ENCODE data around the gene CPNE4.

CPNE4 gene

DNA sequence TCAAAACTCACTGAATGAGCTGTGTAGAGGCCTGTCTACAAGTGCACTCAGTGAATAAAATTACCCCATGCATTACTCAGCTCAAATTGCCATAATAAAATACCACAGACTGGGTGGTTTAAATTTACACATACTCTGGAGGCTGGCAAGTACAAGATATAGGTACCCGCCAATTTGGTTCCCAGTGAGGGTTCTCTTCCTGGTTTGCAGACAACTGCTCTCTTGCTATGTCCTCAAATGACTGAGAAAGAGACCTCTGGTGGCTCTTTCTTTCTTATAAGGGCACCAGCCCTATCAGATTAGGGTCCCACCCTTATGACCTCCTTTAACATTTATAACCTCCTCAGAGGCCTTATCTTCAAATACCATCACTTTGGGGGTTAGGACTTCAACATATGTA is 237.0 kb downstream of the CPNE4 start:
- DNase-seq (ENCODE audit: low spot score): no peak

DNA sequence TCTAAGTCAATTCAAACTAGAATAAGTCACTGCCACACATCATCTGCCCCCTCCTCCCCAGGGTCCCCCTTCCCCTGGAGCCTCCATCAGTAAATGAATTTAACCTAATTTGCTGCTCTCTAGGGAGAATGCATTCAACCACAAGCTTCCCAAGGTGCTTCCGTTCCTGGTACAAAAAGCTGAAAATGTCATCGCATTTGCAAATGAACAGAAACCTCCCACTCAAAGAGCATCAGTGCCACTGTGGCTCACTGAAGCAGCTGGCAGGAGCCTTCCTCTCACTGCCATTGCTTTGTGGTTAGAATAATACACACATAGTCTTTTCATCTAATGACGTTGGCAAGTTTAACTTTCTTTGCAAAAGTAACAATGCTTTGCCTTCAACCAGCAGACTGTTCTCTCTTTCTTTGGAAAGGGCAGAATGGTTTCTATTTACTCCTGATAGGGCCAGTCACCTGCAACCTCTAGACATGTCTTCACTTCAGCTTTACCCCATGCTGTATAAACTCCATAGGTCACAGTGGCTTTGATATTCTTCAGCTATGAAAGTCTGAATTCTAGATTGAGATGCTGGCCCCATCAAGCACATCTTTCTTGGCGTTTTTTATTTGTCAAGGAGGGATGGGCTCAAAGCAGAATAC is 238.1 kb downstream of the CPNE4 start:
- DNase-seq (ENCODE audit: low spot score): peak; percentile 56

GRCh38 chr3:131796111-131796510 is 238.7 kb downstream of the CPNE4 start:
- DNase-seq (ENCODE audit: low spot score): no peak

GRCh38 chr3:131795390-131796090 is 239.3 kb downstream of the CPNE4 start:
- no peak for DNase-seq (ENCODE audit: low spot score)

DNA sequence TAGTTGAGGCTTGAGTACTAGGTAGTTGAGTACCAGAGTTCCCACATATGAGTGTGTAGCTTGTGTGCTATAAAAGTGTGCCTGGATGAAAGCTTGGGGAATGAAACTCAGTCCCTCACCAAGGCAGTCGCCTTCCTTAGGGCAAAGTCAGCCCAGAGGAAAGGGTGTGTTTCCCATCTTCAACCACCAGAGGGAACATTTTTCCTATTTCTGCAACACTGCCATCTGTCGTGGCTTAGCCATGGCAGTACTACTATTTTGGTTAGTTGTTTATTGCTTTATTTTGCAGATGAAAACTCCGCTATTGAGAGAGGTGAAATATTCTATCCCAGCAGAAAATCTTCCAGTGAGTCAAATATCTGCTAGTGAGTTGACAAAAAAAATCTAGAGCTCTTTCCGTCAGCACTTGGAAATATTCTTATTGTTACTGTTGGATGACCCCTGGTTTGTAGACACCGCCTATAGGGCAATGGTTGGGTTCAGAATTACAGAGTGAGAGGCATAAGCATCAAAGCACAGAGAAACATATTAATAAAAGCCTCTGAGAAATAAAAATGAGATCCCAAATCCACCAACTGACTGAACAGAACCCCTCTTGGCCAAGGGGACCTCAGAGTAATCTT is 239.9 kb downstream of the CPNE4 start:
- peak; percentile 62 for DNase-seq (ENCODE audit: low spot score)

DNA sequence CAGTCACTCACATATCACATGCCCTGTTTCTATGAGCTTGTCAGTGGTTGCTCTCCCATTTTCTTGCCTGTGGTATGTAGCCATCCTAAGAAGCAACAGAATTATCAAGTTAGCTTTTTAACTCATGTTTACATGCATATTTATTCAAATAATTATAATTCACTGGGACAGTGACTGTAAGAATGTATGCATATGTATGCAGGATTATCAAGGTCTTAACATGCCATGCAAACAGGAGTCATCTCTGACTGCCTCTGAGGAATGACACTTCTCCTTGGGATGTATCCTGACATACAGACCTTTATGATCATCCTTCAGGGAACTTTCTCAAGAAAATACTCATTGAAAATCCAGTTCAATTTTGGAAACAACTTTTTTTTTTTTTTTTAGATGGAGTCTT is 240.9 kb downstream of the CPNE4 start:
- no peak for DNase-seq (ENCODE audit: low spot score)

GRCh38 chr3:131789188-131789587 is 245.6 kb downstream of the CPNE4 start:
- no peak for DNase-seq (ENCODE audit: low spot score)

DNA sequence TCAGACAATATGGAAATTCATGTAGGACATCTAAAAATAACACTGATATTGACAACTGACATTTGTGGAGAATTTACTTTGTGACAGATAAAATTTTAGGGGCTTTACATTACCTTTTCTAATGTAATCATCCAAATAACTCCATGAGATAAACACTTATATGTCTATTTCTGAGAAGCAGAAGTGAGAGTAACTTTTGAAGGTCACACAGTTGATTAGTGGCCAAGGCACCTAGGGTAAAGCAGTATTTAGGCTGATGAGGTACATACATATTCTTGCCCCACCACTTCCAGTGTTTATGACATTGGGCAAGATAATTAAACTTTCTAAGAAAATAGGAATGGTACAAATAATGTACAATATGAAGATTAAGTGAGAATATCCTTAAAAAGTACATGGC is 248.4 kb downstream of the CPNE4 start:
- no peak for DNase-seq (ENCODE audit: low spot score)

GRCh38 chr3:131782751-131783150 is 252.1 kb downstream of the CPNE4 start:
- DNase-seq (ENCODE audit: low spot score): no peak

DNA sequence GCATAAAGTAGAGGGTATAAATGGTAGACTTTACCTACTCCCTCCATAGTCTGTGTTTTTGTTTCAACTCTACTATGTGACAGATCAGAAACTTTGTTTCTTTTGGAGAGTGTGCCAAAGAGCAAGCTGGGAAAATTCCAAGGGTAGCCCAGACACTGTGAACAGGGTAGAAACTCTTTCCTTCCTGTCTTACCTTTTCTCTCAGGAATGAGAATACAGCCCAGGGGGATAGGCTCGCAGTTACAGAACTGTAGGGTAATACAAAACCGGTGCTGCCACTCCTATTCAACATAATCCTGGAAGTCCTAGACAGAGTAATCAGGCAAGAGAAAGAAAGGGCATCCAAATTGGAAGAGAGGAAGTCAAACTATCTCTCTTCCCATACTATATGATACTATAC is 256.3 kb downstream of the CPNE4 start:
- DNase-seq (ENCODE audit: low spot score): no peak

GRCh38 chr3:131775650-131776049 is 259.2 kb downstream of the CPNE4 start:
- DNase-seq (ENCODE audit: low spot score): no peak

DNA sequence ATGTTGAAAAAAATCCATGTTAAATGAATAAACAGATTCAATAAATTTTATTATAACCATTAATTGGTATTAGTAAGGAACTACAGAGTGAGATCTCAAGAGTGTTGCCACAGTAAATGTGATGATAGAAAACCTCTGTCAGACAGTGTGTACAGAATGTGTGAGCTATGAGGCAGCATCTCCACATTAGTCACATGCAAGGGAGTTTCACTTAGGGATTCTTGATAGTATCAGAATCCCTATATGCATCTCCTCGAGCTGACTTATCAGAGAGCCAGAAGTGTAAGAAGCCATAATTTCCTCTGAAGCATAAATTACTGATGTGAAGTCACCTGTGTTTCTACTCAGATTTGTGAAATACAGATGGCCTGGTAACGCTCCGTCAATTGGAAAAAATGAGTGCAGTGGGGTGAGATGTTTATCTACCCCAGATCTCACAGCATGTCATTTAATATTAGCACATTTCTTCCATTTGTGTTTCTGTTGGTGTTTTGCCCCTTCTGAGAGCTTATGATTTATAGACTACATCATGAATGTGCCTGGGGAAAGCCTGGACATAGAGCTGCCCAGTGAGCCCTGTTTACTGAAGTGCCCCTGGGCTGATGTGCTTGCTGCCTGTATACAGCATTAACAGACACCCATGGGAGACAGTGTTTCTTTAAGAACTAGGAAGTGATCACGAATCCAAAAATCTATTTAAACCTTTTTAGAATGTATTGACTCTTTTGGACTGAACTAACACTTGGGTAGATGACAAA is 262.4 kb downstream of the CPNE4 start:
- DNase-seq (ENCODE audit: low spot score): no peak

- DNase-seq (ENCODE audit: low spot score): no peak
These were observed 271.7 kb downstream of the CPNE4 start for GRCh38 chr3:131762981-131763564.

DNA sequence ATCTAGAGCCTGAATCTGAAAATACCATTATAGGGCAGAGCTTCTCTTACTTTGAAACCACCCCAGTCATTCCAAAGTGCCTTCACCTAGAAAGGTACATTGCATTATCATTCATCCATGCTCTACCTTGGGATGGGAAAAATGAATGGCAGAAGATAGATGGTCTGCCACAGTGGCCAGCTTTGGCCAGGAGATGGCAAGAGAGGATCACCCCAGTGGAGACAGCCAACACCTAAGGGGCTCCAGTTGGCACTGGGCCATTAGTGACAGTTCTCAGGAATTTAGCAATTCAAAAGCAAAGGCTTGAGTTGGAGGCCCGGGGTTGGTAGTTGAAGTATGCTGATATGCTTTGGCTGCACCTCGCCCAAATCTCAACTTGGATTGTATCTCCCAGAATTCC is 278.4 kb downstream of the CPNE4 start:
- DNase-seq (ENCODE audit: low spot score): no peak

DNA sequence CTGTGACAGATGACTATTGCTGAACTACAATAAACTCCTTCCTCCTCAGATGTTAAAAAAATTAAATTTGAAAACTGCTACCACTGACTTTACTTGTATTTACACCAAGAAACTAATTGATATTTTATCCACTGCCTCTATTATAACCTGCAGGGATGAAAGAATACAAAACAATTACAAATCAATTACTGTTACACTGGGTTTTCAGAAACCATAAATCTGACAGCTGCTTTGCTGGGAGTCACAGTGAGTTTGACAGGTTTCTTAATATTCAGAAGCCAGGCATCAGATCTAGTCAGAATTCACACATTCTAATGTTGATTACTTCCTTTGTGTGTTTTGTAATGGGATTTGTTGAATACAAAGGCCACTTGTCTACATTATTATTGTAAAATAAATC is 279.4 kb downstream of the CPNE4 start:
- no peak for DNase-seq (ENCODE audit: low spot score)

DNA sequence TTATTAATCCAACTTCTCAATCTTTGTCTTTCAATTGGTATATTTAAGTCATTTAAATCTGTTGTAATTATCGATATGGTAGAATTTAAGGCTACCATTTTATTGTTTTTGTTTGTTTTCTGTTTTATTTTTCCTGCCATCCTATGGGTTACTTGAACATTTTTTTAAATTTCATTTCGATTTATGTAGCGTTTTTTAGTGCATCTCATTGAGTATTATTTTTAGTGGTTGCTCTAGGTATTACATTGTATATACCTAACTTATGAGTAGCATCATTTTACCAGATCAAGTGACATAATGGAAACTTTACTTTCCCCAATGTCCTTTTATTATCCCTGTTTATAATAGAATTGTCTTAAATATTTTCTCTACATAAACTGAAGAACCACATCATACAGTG is 284.6 kb downstream of the CPNE4 start:
- no peak for DNase-seq (ENCODE audit: low spot score)

- no peak for DNase-seq (ENCODE audit: low spot score)
These were observed 285.0 kb downstream of the CPNE4 start for GRCh38 chr3:131749826-131750225.

DNA sequence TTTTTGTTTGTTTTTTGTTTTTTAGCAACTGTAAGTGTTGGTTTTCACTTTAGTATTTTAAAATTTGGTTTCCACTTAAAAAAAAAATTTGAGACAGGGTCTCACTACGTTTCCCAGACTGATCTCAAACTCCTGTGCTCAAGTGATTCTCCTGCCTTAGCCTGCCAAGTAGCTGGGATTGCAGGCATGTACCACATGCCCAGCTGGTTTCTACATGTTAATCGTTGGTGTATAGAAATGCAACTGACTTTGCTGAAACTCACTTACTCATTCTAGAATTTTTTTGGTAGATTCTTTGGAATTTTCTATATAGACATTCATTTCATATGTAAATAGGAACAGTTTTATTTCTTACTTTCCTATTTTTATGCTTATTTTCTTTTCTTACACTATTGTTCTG is 287.3 kb downstream of the CPNE4 start:
- DNase-seq (ENCODE audit: low spot score): no peak

- no peak for DNase-seq (ENCODE audit: low spot score)
These were observed 290.0 kb downstream of the CPNE4 start for GRCh38 chr3:131744765-131745164.

DNA sequence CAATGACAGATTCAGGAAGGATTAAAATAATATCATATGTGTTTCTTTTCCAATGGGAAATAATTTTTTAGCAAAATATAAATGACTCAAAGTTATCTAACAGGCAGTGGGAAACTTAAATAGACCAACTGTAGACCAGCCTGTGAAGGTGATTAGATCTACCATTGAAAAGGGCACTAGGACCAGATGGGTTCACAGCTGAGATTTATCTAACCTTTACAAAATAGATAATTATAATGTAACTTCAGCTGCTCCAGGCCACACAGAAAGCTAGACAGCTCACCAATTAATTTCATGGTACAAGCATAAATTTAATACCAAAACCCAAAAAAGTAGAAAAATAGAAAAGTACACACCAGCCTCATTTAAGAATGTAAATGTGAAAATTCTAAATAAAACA is 291.7 kb downstream of the CPNE4 start:
- DNase-seq (ENCODE audit: low spot score): no peak

- DNase-seq (ENCODE audit: low spot score): no peak
These were observed 295.6 kb downstream of the CPNE4 start for GRCh38 chr3:131739211-131739610.

DNA sequence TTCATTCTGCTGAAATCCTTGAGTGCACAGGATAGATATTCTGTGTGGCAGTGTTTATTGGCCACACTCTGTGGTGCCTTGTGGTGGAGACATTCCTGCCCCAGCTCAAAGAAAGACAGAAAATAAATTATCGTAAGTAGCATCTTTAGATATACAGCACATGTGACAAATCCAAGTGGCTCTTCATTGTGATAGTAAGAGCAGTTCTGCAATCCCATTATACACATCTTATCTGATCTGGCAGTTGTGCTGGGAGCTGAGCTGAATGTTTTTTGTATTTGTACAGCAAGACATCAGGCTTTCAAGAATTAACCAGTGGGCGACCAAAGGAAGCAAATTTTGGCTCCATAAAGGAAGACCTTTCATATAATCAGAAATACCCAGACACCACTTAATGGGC is 296.7 kb downstream of the CPNE4 start:
- DNase-seq (ENCODE audit: low spot score): no peak
